HepG2 (cell line): ENCODE measurements around the gene RTEL1. TPM values are rescaled to one million over a fixed set of nuclear protein-coding genes. Genes with fewer than 3 reads are reported as not detected.

ENCODE experiments used
- CBX2 ChIP-seq, 2 experiments: fragments of 200-600 bp in 1 of 2; sonication (generic); formaldehyde crosslinking in 1 of 2; IDR thresholded peaks; 2 replicates each; pipeline versions ENCODE4 v1.7.0 to v1.8.1; 2018 to 2022; ENCODE audit warnings: low read depth in 2 of 2, low read length in 1 of 2, mild to moderate bottlenecking in 1 of 2, missing genetic modification reagents in 1 of 2
- GMEB2 ChIP-seq: IDR thresholded peaks from 2 replicates; pipeline ENCODE4 v1.6.1; 2016; ENCODE audit warnings: missing biosample characterization, missing genetic modification reagents, low read depth
- MXI1 ChIP-seq: IDR thresholded peaks from 3 replicates; pipeline ENCODE4 v1.6.1; 2012; ENCODE audit warnings: low read depth, low read length, inconsistent platforms, borderline replicate concordance
- NCOR1 ChIP-seq: fragments of 200-600 bp; sonication (generic); IDR thresholded peaks from 2 replicates; pipeline ENCODE4 v1.7.0; 2017; ENCODE audit warnings: antibody characterized with exemption, low read length, borderline replicate concordance
- NFE2L2 ChIP-seq: fragments of 150-350 bp; IDR thresholded peaks from 2 replicates; pipeline ENCODE4 v1.6.1; 2014; ENCODE audit warnings: low read length
- SIX1 ChIP-seq: sonication (generic); formaldehyde crosslinking; IDR thresholded peaks from 2 replicates; pipeline ENCODE4 v1.4.0; 2020; ENCODE audit warnings: missing genetic modification reagents, borderline replicate concordance
- SNAI1 ChIP-seq: sonication (generic); formaldehyde crosslinking; IDR thresholded peaks from 2 replicates; pipeline ENCODE4 v1.5.0; 2020; ENCODE audit warnings: mild to moderate bottlenecking, missing genetic modification reagents, borderline replicate concordance
- SNAPC2 ChIP-seq: sonication (generic); formaldehyde crosslinking; IDR thresholded peaks from 2 replicates; pipeline ENCODE4 v1.8.1; 2022; ENCODE audit warnings: mild to moderate bottlenecking, missing genetic modification reagents
- SP2 ChIP-seq: sonication (generic); formaldehyde crosslinking; IDR thresholded peaks from 2 replicates; pipeline ENCODE4 v1.5.1; 2020; ENCODE audit warnings: mild to moderate bottlenecking, missing genetic modification reagents
- TEAD2 ChIP-seq: sonication (generic); formaldehyde crosslinking; IDR thresholded peaks from 2 replicates; pipeline ENCODE4 v1.9.0; 2021; ENCODE audit warnings: missing genetic modification reagents
- ZC3H13 ChIP-seq: sonication (generic); formaldehyde crosslinking; IDR thresholded peaks from 2 replicates; pipeline ENCODE4 v1.8.1; 2023; ENCODE audit warnings: mild to moderate bottlenecking, missing genetic modification reagents, moderate library complexity
- ZNF121 ChIP-seq: sonication (generic); formaldehyde crosslinking; IDR thresholded peaks from 2 replicates; pipeline ENCODE4 v1.5.0; 2020; ENCODE audit warnings: mild to moderate bottlenecking, missing genetic modification reagents
- ZNF30 ChIP-seq: sonication (generic); formaldehyde crosslinking; IDR thresholded peaks from 2 replicates; pipeline ENCODE4 v1.5.0; 2020; ENCODE audit warnings: mild to moderate bottlenecking, missing genetic modification reagents
- ZNF503 ChIP-seq: sonication (generic); formaldehyde crosslinking; IDR thresholded peaks from 2 replicates; pipeline ENCODE4 v1.4.0; 2020; ENCODE audit warnings: missing genetic modification reagents
- ZNF563 ChIP-seq: sonication (generic); formaldehyde crosslinking; IDR thresholded peaks from 2 replicates; pipeline ENCODE4 v1.8.0; 2022; ENCODE audit warnings: mild to moderate bottlenecking, moderate library complexity, missing genetic modification reagents
- ZNF572 ChIP-seq: sonication (generic); formaldehyde crosslinking; IDR thresholded peaks from 2 replicates; pipeline ENCODE4 v1.5.1; 2020; ENCODE audit warnings: mild to moderate bottlenecking, missing genetic modification reagents
- polyA plus RNA-seq, 8 experiments: library from polyadenylated mRNA; depleted of rRNA in 3 of 8; stranded (reverse) in 7 of 8; unstranded in 1 of 8; fragments of >200 nt; fragmentation: Illumina TruSeq in 4 of 8; extraction: Trizol in 4 of 8; gene quantifications; 2 replicates each; pipeline versions ENCODE4 v1.2.1 to v1.2.3, GENCODE V29; 2011 to 2016; ENCODE audit warnings: low read depth in 4 of 8, missing spikeins in 1 of 8, mixed read lengths in 1 of 8; ENCODE audit not compliant: insufficient read depth in 1 of 8
- total RNA-seq, 5 experiments: library from RNA; depleted of rRNA; stranded (reverse); fragments of >200 nt; fragmentation: Illumina TruSeq; extraction: Trizol; gene quantifications; 2 replicates each; pipeline ENCODE4 v1.2.3, GENCODE V29; 2016; ENCODE audit warnings: low read depth in 1 of 5
- TF ChIP-seq, protein P1 (sequence below): sonication (generic); formaldehyde crosslinking; IDR thresholded peaks from 2 replicates; pipeline ENCODE4 v1.8.0; 2022; ENCODE audit warnings: mild to moderate bottlenecking, missing genetic modification reagents
- TF ChIP-seq, protein P2 (sequence below): sonication (generic); formaldehyde crosslinking; IDR thresholded peaks from 2 replicates; pipeline ENCODE4 v1.8.0; 2022; ENCODE audit warnings: missing genetic modification reagents, mild to moderate bottlenecking, moderate library complexity, borderline replicate concordance

Gene RTEL1
- total and polyA plus RNA-seq, 2 of the 13 experiments (the other 11 are each of a cell fraction or from before 2014, with no cell fraction given), result 21.8 to 36.4 TPM

DNA sequence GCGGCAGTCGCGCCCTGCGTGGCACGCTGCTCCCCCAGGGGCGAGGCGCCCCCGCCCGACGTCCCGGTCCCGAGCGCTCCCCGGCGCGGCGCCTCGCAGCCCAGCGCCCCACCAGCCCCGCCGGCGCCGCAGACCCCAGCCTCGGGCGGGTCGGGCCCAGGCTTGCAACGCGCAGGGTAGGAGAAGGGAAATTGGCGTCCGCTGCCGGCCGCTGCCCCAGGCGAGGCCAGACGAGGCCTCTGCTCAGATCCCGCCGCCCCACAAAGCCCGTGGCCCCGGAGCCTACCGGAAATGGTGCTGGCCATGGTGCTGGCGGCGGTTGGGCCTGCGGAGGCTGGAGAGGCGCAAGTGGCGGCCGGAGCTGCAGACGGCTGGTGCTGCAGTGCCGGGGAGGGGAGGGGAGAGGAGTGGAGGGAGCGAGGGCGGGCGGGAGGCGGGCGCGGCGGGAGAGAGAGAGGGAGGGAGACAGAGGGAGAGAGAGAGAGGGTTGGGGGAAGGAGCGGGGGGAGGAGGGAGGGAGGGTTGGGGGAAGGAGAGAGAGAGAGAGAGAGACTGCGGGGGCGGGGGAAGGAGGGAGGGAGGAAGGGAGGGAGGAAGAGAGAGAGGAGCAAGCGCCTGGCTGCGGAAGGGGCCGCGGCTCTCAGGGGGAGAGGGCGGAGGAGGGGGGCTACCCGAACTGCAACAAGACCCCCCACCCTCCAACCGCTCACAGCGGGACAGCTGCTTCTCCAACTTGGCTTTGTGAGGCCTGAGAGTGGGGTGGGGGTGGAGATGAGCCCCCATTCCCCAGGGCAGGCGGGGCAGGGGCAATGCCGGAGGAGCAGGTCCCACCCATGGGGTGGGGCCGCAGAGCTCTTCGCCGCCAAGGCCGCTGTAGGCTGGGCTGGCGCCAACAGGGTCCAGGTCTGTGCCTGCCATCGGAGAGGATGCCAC is 4.8 kb upstream of the RTEL1 start, which contains the start of gene STMN3 (continued):
- no peak; the same call in 1 of the 2 replicates for TF ChIP-seq GMEB2 (CRISPR knock-in tag)
- peak; percentile 97 for TF ChIP-seq ZNF563
- peak; percentile 96 for TF ChIP-seq TEAD2 (CRISPR knock-in tag)
- TF ChIP-seq NCOR1, result no peak
- TF ChIP-seq SP2, result peak; percentile 55
- peak; percentile 98; the same call in 2 of the 3 replicates for TF ChIP-seq MXI1
- 0 out of 2 replicates have a peak, but pooled peaks have one; percentile 62 for TF ChIP-seq ZNF121
- TF ChIP-seq SNAPC2, result peak; percentile 92
- no peak for TF ChIP-seq NFE2L2
- TF ChIP-seq ZNF503 (CRISPR knock-in tag), result peak; percentile 85
- peak; percentile 85 for TF ChIP-seq ZNF572 (CRISPR knock-in tag)
- peak; percentile 97 for TF ChIP-seq ZC3H13 (CRISPR knock-in tag)
- TF ChIP-seq, protein P1, sequence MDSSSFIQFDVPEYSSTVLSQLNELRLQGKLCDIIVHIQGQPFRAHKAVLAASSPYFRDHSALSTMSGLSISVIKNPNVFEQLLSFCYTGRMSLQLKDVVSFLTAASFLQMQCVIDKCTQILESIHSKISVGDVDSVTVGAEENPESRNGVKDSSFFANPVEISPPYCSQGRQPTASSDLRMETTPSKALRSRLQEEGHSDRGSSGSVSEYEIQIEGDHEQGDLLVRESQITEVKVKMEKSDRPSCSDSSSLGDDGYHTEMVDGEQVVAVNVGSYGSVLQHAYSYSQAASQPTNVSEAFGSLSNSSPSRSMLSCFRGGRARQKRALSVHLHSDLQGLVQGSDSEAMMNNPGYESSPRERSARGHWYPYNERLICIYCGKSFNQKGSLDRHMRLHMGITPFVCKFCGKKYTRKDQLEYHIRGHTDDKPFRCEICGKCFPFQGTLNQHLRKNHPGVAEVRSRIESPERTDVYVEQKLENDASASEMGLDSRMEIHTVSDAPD, result no peak
- TF ChIP-seq, protein P2, sequence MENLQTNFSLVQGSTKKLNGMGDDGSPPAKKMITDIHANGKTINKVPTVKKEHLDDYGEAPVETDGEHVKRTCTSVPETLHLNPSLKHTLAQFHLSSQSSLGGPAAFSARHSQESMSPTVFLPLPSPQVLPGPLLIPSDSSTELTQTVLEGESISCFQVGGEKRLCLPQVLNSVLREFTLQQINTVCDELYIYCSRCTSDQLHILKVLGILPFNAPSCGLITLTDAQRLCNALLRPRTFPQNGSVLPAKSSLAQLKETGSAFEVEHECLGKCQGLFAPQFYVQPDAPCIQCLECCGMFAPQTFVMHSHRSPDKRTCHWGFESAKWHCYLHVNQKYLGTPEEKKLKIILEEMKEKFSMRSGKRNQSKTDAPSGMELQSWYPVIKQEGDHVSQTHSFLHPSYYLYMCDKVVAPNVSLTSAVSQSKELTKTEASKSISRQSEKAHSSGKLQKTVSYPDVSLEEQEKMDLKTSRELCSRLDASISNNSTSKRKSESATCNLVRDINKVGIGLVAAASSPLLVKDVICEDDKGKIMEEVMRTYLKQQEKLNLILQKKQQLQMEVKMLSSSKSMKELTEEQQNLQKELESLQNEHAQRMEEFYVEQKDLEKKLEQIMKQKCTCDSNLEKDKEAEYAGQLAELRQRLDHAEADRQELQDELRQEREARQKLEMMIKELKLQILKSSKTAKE (CRISPR knock-in tag), result peak; percentile 90
- no peak for TF ChIP-seq CBX2 (IDR thresholded peaks at IDR 0.05; ENCODE audit: low read depth, low read length)
- TF ChIP-seq CBX2 (CRISPR knock-in tag; IDR thresholded peaks at IDR 0.05; ENCODE audit: low read depth), result peak; percentile 91; the same call in 1 of the 2 replicates
- peak; percentile 86 for TF ChIP-seq SNAI1 (CRISPR knock-in tag)
- TF ChIP-seq SIX1 (CRISPR knock-in tag), result peak; percentile 76
- TF ChIP-seq ZNF30 (CRISPR knock-in tag), result peak; percentile 98
